Caco-2 (cell line): ENCODE data around the gene ARMC5. TPM values are rescaled to one million over a fixed set of nuclear protein-coding genes. Genes with fewer than 3 reads are reported as not detected.

Experiments
- BruUV-seq: library from RNA; stranded (reverse); fragments of 400-500 nt; replicated peaks from 2 replicates; lab custom pipeline; 2021; lab: Mats Ljungman, UMichigan
- CTCF ChIA-PET: fragments of 300-600 bp; sonication (Branson Sonifier 250); formaldehyde crosslinking; loops from one replicate; lab custom pipeline; 2022; ENCODE audit warnings: antibody characterized with exemption; lab: Charles Lee
- POLR2A ChIA-PET: fragments of 300-600 bp; sonication (Branson Sonifier 250); formaldehyde crosslinking; loops from one replicate; lab custom pipeline; 2022; ENCODE audit warnings: antibody characterized with exemption; lab: Charles Lee
- DNase-seq, 2 experiments: peaks; one replicate each; pipeline versions ENCODE4 v3.0.0 to v3.0.0-alpha.2; 2020 to 2022
- H3K27me3 ChIP-seq: replicated peaks from 2 replicates; pipeline ENCODE4 v1.6.0; 2011; ENCODE audit warnings: low read length; ENCODE audit not compliant: control insufficient read depth, insufficient read depth
- H3K36me3 ChIP-seq: 2 replicates; pipeline ENCODE4 v1.5.1; 2011; ENCODE audit warnings: low read length; ENCODE audit not compliant: control insufficient read depth, insufficient read depth
- H3K4me1 ChIP-seq: fragments of 250-450 bp; sonication (Bioruptor Pico); 2 replicates; pipeline ENCODE4 v1.5.1; 2020; ENCODE audit warnings: mild to moderate bottlenecking
- H3K4me3 ChIP-seq: 2 replicates; pipeline ENCODE4 v1.5.1; 2011; ENCODE audit warnings: low read depth, mild to moderate bottlenecking, control low read depth, low read length
- H3K9me3 ChIP-seq: fragments of 250-450 bp; sonication (Bioruptor Pico); 2 replicates; pipeline ENCODE4 v1.5.1; 2020; ENCODE audit warnings: mild to moderate bottlenecking, moderate library complexity
- H3K27ac Mint-ChIP-seq: one replicate; pipeline ENCODE4 v1.8.0; 2022; ENCODE audit warnings: mixed read lengths; ENCODE audit not compliant: unreplicated experiment
- H3K27me3 Mint-ChIP-seq: one replicate; pipeline ENCODE4 v1.8.0; 2022; ENCODE audit warnings: mixed read lengths; ENCODE audit not compliant: insufficient read depth, unreplicated experiment
- H3K36me3 Mint-ChIP-seq: one replicate; pipeline ENCODE4 v1.8.0; 2022; ENCODE audit warnings: mild to moderate bottlenecking, mixed read lengths; ENCODE audit not compliant: insufficient read depth, unreplicated experiment
- H3K4me1 Mint-ChIP-seq: one replicate; pipeline ENCODE4 v1.8.0; 2022; ENCODE audit warnings: low read depth, mixed read lengths; ENCODE audit not compliant: unreplicated experiment
- H3K4me3 Mint-ChIP-seq: one replicate; pipeline ENCODE4 v1.8.0; 2022; ENCODE audit warnings: mild to moderate bottlenecking, moderate library complexity, mixed read lengths; ENCODE audit not compliant: unreplicated experiment
- H3K9me3 Mint-ChIP-seq: one replicate; pipeline ENCODE4 v1.8.0; 2022; ENCODE audit warnings: mixed read lengths; ENCODE audit not compliant: unreplicated experiment
- intact Hi-C: fragments of 100-400 bp; cut with micrococcal nuclease; formaldehyde crosslinking; loops from one replicate; pipeline ENCODE4 v1.10.0; 2022; ENCODE audit not compliant: unreplicated experiment
- total RNA-seq: library from RNA; stranded (reverse); gene quantifications from 2 replicates; pipeline ENCODE4 v1.2.3, GENCODE V29; 2022
- TF ChIP-seq, protein P1 (sequence below), 2 experiments: fragments of 200-600 bp in 1 of 2; IDR thresholded peaks; 1 replicate in 1 of 2; 2 replicates in 1 of 2; pipeline versions ENCODE4 v1.5.1 to v1.8.0; 2011 to 2022; ENCODE audit warnings: antibody characterized with exemption in 1 of 2, control low read depth in 1 of 2, inconsistent platforms in 1 of 2, low read depth in 1 of 2, low read length in 1 of 2, mild to moderate bottlenecking in 1 of 2, moderate library complexity in 1 of 2; ENCODE audit not compliant: insufficient read depth in 1 of 2, severe bottlenecking in 1 of 2, unreplicated experiment in 1 of 2

Gene ARMC5
- total RNA-seq, 1 experiment from 2014 or later, result 10.2 TPM

DNA sequence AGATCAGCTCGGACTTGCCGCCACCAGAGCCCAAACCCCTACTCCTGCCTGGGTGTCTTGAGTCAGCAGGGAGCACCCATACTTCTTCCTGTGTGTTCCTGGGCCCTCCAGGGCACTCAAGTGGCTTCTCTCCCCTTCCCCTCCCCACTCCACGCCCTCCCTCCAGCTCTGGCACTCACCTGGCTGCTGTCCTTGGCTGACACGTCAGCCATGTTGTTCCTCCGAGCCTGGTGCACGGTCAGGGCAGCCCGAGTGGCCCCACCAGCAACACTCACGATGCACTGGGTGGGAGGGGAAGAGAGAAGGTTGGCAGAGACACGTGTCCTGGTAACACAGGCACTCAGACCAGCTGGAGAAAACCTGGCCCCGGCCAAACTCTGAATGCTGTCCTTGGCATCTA, 37.4 kb downstream of the ARMC5 start:
- BruUV-seq, result no TSS peak
- H3K36me3 ChIP-seq, result peaks cover 2% of the 10 kb centered on the region; the same call in 1 of the 2 replicates
- TF ChIP-seq, protein P1, sequence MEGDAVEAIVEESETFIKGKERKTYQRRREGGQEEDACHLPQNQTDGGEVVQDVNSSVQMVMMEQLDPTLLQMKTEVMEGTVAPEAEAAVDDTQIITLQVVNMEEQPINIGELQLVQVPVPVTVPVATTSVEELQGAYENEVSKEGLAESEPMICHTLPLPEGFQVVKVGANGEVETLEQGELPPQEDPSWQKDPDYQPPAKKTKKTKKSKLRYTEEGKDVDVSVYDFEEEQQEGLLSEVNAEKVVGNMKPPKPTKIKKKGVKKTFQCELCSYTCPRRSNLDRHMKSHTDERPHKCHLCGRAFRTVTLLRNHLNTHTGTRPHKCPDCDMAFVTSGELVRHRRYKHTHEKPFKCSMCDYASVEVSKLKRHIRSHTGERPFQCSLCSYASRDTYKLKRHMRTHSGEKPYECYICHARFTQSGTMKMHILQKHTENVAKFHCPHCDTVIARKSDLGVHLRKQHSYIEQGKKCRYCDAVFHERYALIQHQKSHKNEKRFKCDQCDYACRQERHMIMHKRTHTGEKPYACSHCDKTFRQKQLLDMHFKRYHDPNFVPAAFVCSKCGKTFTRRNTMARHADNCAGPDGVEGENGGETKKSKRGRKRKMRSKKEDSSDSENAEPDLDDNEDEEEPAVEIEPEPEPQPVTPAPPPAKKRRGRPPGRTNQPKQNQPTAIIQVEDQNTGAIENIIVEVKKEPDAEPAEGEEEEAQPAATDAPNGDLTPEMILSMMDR (IDR thresholded peaks at IDR 0.05; ENCODE audit: insufficient read depth in 1 of 2, low read depth in 1 of 2, low read length in 1 of 2, severe bottlenecking in 1 of 2, unreplicated experiment in 1 of 2), result no peak
- no peaks in the 10 kb centered on the region for H3K9me3 Mint-ChIP-seq
- no peaks in the 10 kb centered on the region for H3K27me3 ChIP-seq
- H3K4me1 ChIP-seq, result peaks cover 8% of the 10 kb centered on the region
- H3K27me3 Mint-ChIP-seq, result no peaks in the 10 kb centered on the region
- intact Hi-C loops, result no loop called here
- POLR2A ChIA-PET, result no interaction called here
- no peaks in the 10 kb centered on the region for H3K9me3 ChIP-seq
- no peak overlapping the region for H3K27ac Mint-ChIP-seq
- CTCF ChIA-PET, result no interaction called here
- peaks cover 1% of the 10 kb centered on the region for H3K4me1 Mint-ChIP-seq
- no peak for DNase-seq
- H3K4me3 Mint-ChIP-seq, result no peak overlapping the region
- peaks cover 12% of the 10 kb centered on the region for H3K36me3 Mint-ChIP-seq
- no peak overlapping the region for H3K4me3 ChIP-seq

DNA sequence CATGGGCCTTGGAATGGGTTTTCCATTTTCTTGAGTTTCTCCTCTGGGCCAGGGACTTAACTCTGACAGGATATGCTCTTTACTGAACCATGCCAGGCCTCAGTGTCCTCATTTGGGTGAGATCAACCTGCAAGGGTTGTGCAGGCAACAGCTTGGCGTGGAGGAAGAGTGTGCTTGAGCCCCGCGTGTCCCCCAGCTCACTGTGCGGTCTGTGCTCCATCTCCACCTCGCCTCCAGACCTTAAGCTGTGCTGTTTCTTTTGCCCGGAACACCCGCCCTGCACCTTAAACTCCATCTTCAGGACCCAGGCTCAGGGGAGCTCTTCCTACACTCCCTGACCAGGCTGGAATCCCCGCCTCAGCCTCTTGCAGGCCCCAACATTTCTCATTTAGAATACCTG, 39.2 kb downstream of the ARMC5 start:
- POLR2A ChIA-PET, result no interaction called here
- TF ChIP-seq, protein P1 (IDR thresholded peaks at IDR 0.05; ENCODE audit: insufficient read depth in 1 of 2, low read depth in 1 of 2, low read length in 1 of 2, severe bottlenecking in 1 of 2, unreplicated experiment in 1 of 2), result no peak
- no peaks in the 10 kb centered on the region for H3K27me3 ChIP-seq
- H3K9me3 ChIP-seq, result no peaks in the 10 kb centered on the region
- CTCF ChIA-PET, result no interaction called here
- no TSS peak for BruUV-seq
- no peak overlapping the region for H3K4me3 ChIP-seq
- Mint-ChIP-seq H3K36me3 (peaks cover 5% of the 10 kb centered on the region), H3K4me1 (peaks cover 6% of the 10 kb centered on the region), H3K9me3 (no peaks in the 10 kb centered on the region), H3K27ac (no peak overlapping the region), H3K27me3 (no peaks in the 10 kb centered on the region), H3K4me3 (no peak overlapping the region)
- intact Hi-C loops, result no loop called here
- H3K4me1 ChIP-seq, result peaks cover 14% of the 10 kb centered on the region
- no peak for DNase-seq
- H3K36me3 ChIP-seq, result no peaks in the 10 kb centered on the region; the same call in 1 of the 2 replicates

DNA sequence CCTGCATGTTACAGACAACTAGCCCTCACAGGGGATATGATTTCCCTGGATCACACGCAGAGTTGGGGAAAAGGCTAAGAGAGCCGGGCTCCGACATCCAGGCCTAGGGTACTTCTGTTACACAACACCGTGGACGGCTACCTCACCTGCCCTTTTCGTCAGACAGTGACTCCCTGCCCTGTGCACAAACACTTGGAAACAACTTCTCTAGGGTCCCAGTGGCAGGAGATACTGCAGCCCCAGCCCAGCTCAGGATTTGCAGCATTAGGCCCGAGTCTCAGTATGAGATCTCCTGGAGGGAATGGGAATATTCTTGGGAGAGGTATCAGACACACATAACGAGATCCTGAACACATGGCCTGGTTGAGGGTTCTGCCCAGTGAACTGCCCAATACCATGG, 40.6 kb downstream of the ARMC5 start:
- TF ChIP-seq, protein P1 (IDR thresholded peaks at IDR 0.05; ENCODE audit: insufficient read depth in 1 of 2, low read depth in 1 of 2, low read length in 1 of 2, severe bottlenecking in 1 of 2, unreplicated experiment in 1 of 2), result no peak
- H3K27me3 Mint-ChIP-seq, result no peaks in the 10 kb centered on the region
- no peaks in the 10 kb centered on the region for H3K9me3 ChIP-seq
- CTCF ChIA-PET, result no interaction called here
- H3K27me3 ChIP-seq, result no peaks in the 10 kb centered on the region
- H3K27ac Mint-ChIP-seq, result no peak overlapping the region
- H3K36me3 Mint-ChIP-seq, result peaks cover 5% of the 10 kb centered on the region
- H3K4me3 ChIP-seq, result no peak overlapping the region
- BruUV-seq, result no TSS peak
- peaks cover 6% of the 10 kb centered on the region for H3K4me1 Mint-ChIP-seq
- POLR2A ChIA-PET, result interaction anchor here (0.5 kb wide), 1 partner anchor 402 kb away, joined by 3 read pairs; no protein-coding TSS in a partner anchor
- no peak for DNase-seq
- H3K9me3 Mint-ChIP-seq, result no peaks in the 10 kb centered on the region
- intact Hi-C loops, result no loop called here
- peaks cover 14% of the 10 kb centered on the region for H3K4me1 ChIP-seq
- no peak overlapping the region for H3K4me3 Mint-ChIP-seq
- H3K36me3 ChIP-seq, result no peaks in the 10 kb centered on the region
